ENCODE measurements around the gene ERN2.

The ERN2 gene

DNA sequence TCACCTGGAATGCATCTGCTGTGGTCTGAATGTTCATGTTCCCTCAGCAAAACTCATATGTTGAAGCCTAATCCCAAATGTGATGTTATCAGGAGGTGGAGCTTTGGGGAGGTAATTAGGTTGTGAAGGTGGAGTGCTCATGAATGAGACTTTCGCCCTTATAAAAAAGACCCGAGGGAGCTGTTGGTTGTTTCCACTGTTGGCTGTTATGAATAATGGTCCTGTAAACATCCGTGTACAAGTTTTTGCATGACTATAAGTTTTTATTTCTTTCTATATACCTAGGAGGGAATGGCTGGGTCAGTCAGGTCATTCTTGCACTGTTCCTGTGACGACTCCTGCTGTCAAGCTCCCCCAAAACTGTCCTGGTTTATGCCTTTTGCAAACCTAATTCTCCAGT lies 32.2 kb upstream of the ERN2 start:
- Histone ChIP-seq H3K4ac (ENCODE audit: low read depth in 1 of 2, low read length in 2 of 2) (no peak overlapping the region), H3K27me3 (ENCODE audit: control insufficient read depth in 1 of 2, insufficient read depth in 1 of 2, low read length in 2 of 2) (peaks cover 11 to 20% of the 10 kb centered on the region in 2 experiments), H3K4me1 (ENCODE audit: control insufficient read depth, insufficient read depth, low read depth, low read length) (no peaks in the 10 kb centered on the region), H3K36me3 (ENCODE audit: control insufficient read depth in 1 of 2, insufficient read depth in 2 of 2, low read depth in 1 of 2, low read length in 2 of 2) (no peaks in the 10 kb centered on the region), H2BK15ac (ENCODE audit: low read depth, poor library complexity, severe bottlenecking) (no peak overlapping the region), H2BK12ac (ENCODE audit: low read length in 2 of 2) (no peak overlapping the region), H3K18ac (ENCODE audit: low read depth in 1 of 2, low read length in 2 of 2) (no peak overlapping the region), H3K79me1 (replicated peaks; ENCODE audit: low read length, poor library complexity, severe bottlenecking) (no peaks in the 10 kb centered on the region), H3K9ac (ENCODE audit: low read length) (no peak overlapping the region), H3K23ac (ENCODE audit: low read length in 2 of 2) (no peak overlapping the region), H3K9me3 (ENCODE audit: control insufficient read depth, low read length) (no peaks in the 10 kb centered on the region), H4K8ac (ENCODE audit: low read length) (no peak overlapping the region), H3K14ac (ENCODE audit: low read length in 2 of 2) (no peak overlapping the region), H3K4me2 (ENCODE audit: low read length, poor library complexity, severe bottlenecking) (no peak overlapping the region), H2AFZ (ENCODE audit: low read depth, low read length) (no peak overlapping the region), H2AK5ac (ENCODE audit: low read length, severe bottlenecking) (no peak overlapping the region), H2BK5ac (ENCODE audit: low read depth, low read length, poor library complexity, severe bottlenecking) (no peak overlapping the region), H2BK120ac (ENCODE audit: low read depth, low read length) (no peak overlapping the region), H4K91ac (ENCODE audit: low read length) (no peak overlapping the region), H3K27ac (ENCODE audit: low read length, poor library complexity, severe bottlenecking) (no peak overlapping the region), H3K4me3 (ENCODE audit: insufficient read depth in 1 of 2, low read depth in 1 of 2, low read length in 2 of 2) (no peak overlapping the region)
- WGBS, result 64% methylated on average over 4 of the region's 4 CpGs
- DNase-seq, result no peak

DNA sequence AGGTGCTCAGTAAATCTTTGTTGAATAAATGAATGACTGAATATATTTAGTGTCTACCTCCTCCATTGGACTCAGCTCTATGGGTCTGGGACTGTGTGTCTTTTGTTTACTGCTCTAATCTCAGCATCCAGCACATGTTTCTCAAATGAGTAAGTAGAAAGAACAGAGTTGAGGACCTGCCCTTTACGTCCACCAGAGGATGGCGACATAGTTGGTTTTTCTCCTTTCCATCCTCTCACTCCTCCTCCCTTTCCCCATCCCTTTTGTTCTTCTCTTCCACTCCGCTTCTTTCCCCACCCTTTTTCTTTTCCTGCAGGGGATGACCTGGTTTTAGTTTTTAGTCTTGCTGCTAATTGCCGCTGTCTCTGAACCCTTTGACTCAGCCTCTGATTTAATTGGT lies 29.7 kb upstream of the ERN2 start:
- Histone ChIP-seq H3K18ac (ENCODE audit: low read depth in 1 of 2, low read length in 2 of 2) (no peak overlapping the region), H4K91ac (ENCODE audit: low read length) (no peak overlapping the region)

DNA sequence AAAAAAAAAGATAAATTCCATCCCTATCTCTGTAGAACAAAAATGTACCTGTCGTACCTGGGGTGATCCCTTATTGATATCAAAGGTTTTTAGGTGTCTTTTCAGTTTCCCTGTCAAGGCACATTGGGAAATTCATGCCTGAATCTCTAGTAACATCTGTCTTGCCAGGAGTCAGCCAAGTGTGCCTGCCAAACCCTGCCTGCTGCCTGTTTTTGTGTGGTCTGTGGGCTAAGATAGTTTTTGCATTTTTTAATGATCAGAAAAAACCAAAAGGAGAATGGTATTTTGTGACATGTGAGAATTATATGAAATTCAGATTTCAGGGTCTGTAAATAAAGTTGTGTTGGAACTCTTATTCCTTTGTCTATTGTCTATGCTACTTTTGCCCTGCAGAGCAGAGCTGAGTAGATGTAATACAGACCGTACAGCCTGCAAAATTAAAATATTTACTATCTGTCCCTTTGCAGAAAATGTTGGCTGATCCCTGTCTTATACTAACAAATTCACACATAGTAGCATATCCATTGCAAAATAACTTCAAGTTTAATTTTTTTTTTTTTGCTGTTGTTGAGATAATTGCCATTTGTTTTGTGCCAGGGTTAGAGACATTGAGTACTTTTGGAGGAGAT lies 28.8 kb upstream of the ERN2 start:
- Histone ChIP-seq H2BK5ac (ENCODE audit: low read depth, low read length, poor library complexity, severe bottlenecking) (no peak overlapping the region), H2BK15ac (ENCODE audit: low read depth, poor library complexity, severe bottlenecking) (no peak overlapping the region), H3K27ac (ENCODE audit: low read length, poor library complexity, severe bottlenecking) (no peak overlapping the region), H3K79me1 (replicated peaks; ENCODE audit: low read length, poor library complexity, severe bottlenecking) (no peaks in the 10 kb centered on the region), H2BK120ac (ENCODE audit: low read depth, low read length) (no peak overlapping the region), H3K4me3 (ENCODE audit: insufficient read depth in 1 of 2, low read depth in 1 of 2, low read length in 2 of 2) (no peak overlapping the region), H2BK12ac (ENCODE audit: low read length in 2 of 2) (no peak overlapping the region), H3K18ac (ENCODE audit: low read depth in 1 of 2, low read length in 2 of 2) (no peak overlapping the region), H3K4me2 (ENCODE audit: low read length, poor library complexity, severe bottlenecking) (no peak overlapping the region), H4K91ac (ENCODE audit: low read length) (no peak overlapping the region), H4K8ac (ENCODE audit: low read length) (no peak overlapping the region), H3K14ac (ENCODE audit: low read length in 2 of 2) (no peak overlapping the region), H3K23ac (ENCODE audit: low read length in 2 of 2) (no peak overlapping the region), H3K36me3 (ENCODE audit: control insufficient read depth in 1 of 2, insufficient read depth in 2 of 2, low read depth in 1 of 2, low read length in 2 of 2) (no peaks in the 10 kb centered on the region), H3K9ac (ENCODE audit: low read length) (no peak overlapping the region), H3K4me1 (ENCODE audit: control insufficient read depth, insufficient read depth, low read depth, low read length) (no peaks in the 10 kb centered on the region), H3K9me3 (ENCODE audit: control insufficient read depth, low read length) (no peaks in the 10 kb centered on the region), H3K4ac (ENCODE audit: low read depth in 1 of 2, low read length in 2 of 2) (no peak overlapping the region), H3K27me3 (ENCODE audit: control insufficient read depth in 1 of 2, insufficient read depth in 1 of 2, low read length in 2 of 2) (peaks cover 15 to 28% of the 10 kb centered on the region in 2 experiments), H2AFZ (ENCODE audit: low read depth, low read length) (no peak overlapping the region), H2AK5ac (ENCODE audit: low read length, severe bottlenecking) (no peak overlapping the region)
- 69% methylated on average over 2 of the region's 2 CpGs for WGBS
- no peak for DNase-seq

More for the DNA sequence above, 29.7 kb upstream of the ERN2 start:
- H2AFZ ChIP-seq (ENCODE audit: low read depth, low read length), result no peak overlapping the region
- H2BK120ac ChIP-seq (ENCODE audit: low read depth, low read length), result no peak overlapping the region
- no peak overlapping the region for H3K4me2 ChIP-seq (ENCODE audit: low read length, poor library complexity, severe bottlenecking)
- no peaks in the 10 kb centered on the region for H3K9me3 ChIP-seq (ENCODE audit: control insufficient read depth, low read length)
- no peaks in the 10 kb centered on the region for H3K79me1 ChIP-seq (replicated peaks; ENCODE audit: low read length, poor library complexity, severe bottlenecking)
- H2AK5ac ChIP-seq (ENCODE audit: low read length, severe bottlenecking), result no peak overlapping the region
- WGBS, result 23% methylated on average over 4 of the region's 4 CpGs
- no peak overlapping the region for H3K4me3 ChIP-seq (ENCODE audit: insufficient read depth in 1 of 2, low read depth in 1 of 2, low read length in 2 of 2)
- no peak overlapping the region for H3K9ac ChIP-seq (ENCODE audit: low read length)
- no peak overlapping the region for H2BK12ac ChIP-seq (ENCODE audit: low read length in 2 of 2)
- no peak overlapping the region for H3K14ac ChIP-seq (ENCODE audit: low read length in 2 of 2)
- no peak overlapping the region for H2BK5ac ChIP-seq (ENCODE audit: low read depth, low read length, poor library complexity, severe bottlenecking)
- no peak overlapping the region for H3K4ac ChIP-seq (ENCODE audit: low read depth in 1 of 2, low read length in 2 of 2)
- no peak overlapping the region for H3K23ac ChIP-seq (ENCODE audit: low read length in 2 of 2)
- H3K36me3 ChIP-seq (ENCODE audit: control insufficient read depth in 1 of 2, insufficient read depth in 2 of 2, low read depth in 1 of 2, low read length in 2 of 2), result no peaks in the 10 kb centered on the region
- no peak overlapping the region for H3K27ac ChIP-seq (ENCODE audit: low read length, poor library complexity, severe bottlenecking)
- no peak for DNase-seq
- H3K27me3 ChIP-seq (ENCODE audit: control insufficient read depth in 1 of 2, insufficient read depth in 1 of 2, low read length in 2 of 2), result peaks cover 15 to 31% of the 10 kb centered on the region in 2 experiments
- no peak overlapping the region for H2BK15ac ChIP-seq (ENCODE audit: low read depth, poor library complexity, severe bottlenecking)
- no peak overlapping the region for H4K8ac ChIP-seq (ENCODE audit: low read length)
- no peaks in the 10 kb centered on the region for H3K4me1 ChIP-seq (ENCODE audit: control insufficient read depth, insufficient read depth, low read depth, low read length)

DNA sequence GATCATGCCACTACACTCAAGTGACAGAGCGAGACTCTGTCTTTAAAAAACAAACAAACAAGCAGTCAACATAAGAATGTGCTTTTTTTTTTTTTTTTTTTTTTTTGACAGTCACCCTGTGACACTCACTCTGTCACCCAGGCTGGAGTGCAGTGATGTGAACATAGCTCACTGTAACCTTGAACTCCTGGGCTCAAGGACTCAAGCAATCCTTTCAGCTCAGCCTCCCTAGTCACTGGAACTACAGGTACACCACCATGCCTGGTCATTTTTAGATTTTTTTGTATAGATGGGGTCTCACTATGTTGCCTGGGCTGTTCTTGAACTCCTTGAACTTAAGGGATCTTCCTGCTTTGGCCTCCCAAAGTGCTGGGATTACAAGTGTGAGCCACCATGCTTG lies 26.5 kb upstream of the ERN2 start:
- no peaks in the 10 kb centered on the region for H3K79me1 ChIP-seq (replicated peaks; ENCODE audit: low read length, poor library complexity, severe bottlenecking)
- no peak overlapping the region for H3K18ac ChIP-seq (ENCODE audit: low read depth in 1 of 2, low read length in 2 of 2)
- H2BK120ac ChIP-seq (ENCODE audit: low read depth, low read length), result no peak overlapping the region
- H3K9ac ChIP-seq (ENCODE audit: low read length), result no peak overlapping the region
- H3K4ac ChIP-seq (ENCODE audit: low read depth in 1 of 2, low read length in 2 of 2), result no peak overlapping the region
- H2AK5ac ChIP-seq (ENCODE audit: low read length, severe bottlenecking), result no peak overlapping the region
- H3K9me3 ChIP-seq (ENCODE audit: control insufficient read depth, low read length), result no peaks in the 10 kb centered on the region
- no peak overlapping the region for H2BK15ac ChIP-seq (ENCODE audit: low read depth, poor library complexity, severe bottlenecking)
- no peak overlapping the region for H3K23ac ChIP-seq (ENCODE audit: low read length in 2 of 2)
- H4K91ac ChIP-seq (ENCODE audit: low read length), result no peak overlapping the region
- no peak overlapping the region for H4K8ac ChIP-seq (ENCODE audit: low read length)
- H3K14ac ChIP-seq (ENCODE audit: low read length in 2 of 2), result no peak overlapping the region
- no peak overlapping the region for H2BK12ac ChIP-seq (ENCODE audit: low read length in 2 of 2)
- no peak overlapping the region for H3K27ac ChIP-seq (ENCODE audit: low read length, poor library complexity, severe bottlenecking)
- H3K4me1 ChIP-seq (ENCODE audit: control insufficient read depth, insufficient read depth, low read depth, low read length), result no peaks in the 10 kb centered on the region
- no peak overlapping the region for H3K4me3 ChIP-seq (ENCODE audit: insufficient read depth in 1 of 2, low read depth in 1 of 2, low read length in 2 of 2)
- no peak overlapping the region for H3K4me2 ChIP-seq (ENCODE audit: low read length, poor library complexity, severe bottlenecking)
- H3K36me3 ChIP-seq (ENCODE audit: control insufficient read depth in 1 of 2, insufficient read depth in 2 of 2, low read depth in 1 of 2, low read length in 2 of 2), result no peaks in the 10 kb centered on the region
- H3K27me3 ChIP-seq (ENCODE audit: control insufficient read depth in 1 of 2, insufficient read depth in 1 of 2, low read length in 2 of 2), result peaks cover 8 to 22% of the 10 kb centered on the region in 2 experiments
- no peak overlapping the region for H2BK5ac ChIP-seq (ENCODE audit: low read depth, low read length, poor library complexity, severe bottlenecking)
- 43% methylated on average over 1 of the region's 1 CpG for WGBS
- DNase-seq, result no peak
- no peak overlapping the region for H2AFZ ChIP-seq (ENCODE audit: low read depth, low read length)
